ENCODE data around the gene CRYBB1.

DNA sequence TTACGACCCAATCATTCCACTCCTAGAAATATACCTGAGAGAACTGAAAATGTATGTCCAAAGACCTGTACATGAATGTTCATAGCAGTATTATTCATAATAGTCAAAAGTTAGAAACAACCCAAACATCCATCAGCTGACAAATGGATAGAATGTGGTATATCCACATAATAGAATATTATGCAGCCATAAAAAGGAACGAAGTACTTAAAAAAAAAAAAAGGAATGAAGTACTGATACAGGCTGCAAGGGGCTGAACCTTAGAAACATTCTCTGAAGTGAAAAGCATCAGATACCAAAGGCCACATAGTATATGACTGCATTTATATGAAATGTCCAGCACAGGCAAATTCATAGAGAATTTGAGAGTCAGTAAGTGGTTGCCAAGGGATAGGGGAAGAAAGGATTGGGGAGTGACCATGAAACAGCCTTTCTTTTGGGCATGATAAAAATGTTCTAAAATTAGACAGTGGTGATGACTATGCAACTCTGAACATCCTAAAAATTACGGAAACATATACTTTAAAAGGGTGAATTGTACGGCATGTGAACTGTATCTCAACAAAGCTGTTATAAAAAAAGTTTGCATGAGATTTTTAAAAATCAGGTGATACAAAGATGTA, 29.7 kb downstream of the CRYBB1 start:
- no peak for TF ChIP-seq POLR2A (IDR thresholded peaks at IDR 0.05)
- TF ChIP-seq CTCF (IDR thresholded peaks at IDR 0.05): no peak
- no peak for TF ChIP-seq EP300 (IDR thresholded peaks at IDR 0.05)
